ENCODE data around the gene MYO7A.

DNA sequence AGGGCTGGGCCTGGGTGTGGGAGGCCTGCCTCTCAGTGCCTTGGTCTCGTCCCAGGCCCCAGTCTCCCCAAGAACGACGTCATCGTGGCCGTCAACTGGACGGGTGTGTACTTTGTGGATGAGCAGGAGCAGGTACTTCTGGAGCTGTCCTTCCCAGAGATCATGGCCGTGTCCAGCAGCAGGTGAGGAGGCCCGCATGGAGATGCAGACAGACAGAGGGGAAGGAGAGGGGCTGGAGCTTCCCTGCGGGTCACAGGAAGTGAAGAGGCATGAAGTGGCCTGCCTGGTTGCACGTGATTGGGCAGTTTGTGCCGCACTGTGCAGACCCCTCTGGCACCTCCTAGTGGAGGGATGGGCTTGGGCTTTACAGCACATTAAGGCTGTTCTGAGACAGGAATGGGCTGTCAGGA lies 70.4 kb downstream of the MYO7A start:
- TF ChIP-seq EZH2 (IDR thresholded peaks at IDR 0.05; ENCODE audit: borderline replicate concordance, low read depth, low read length, severe bottlenecking) (no peak), POLR2A (IDR thresholded peaks at IDR 0.05; ENCODE audit: low read depth, low read length) (no peak), POLR2AphosphoS5 (IDR thresholded peaks at IDR 0.05; ENCODE audit: insufficient read depth, low read depth, low read length) (no peak), GATA2 (IDR thresholded peaks at IDR 0.05; ENCODE audit: insufficient read depth, insufficient read length, low read depth, low read length) (no peak), JUN (IDR thresholded peaks at IDR 0.05; ENCODE audit: borderline replicate concordance, insufficient read depth, insufficient read length, low read depth) (no peak), MYC (IDR thresholded peaks at IDR 0.05; ENCODE audit: low read depth, low read length) (no peak)
- TF ChIP-seq, protein P1, sequence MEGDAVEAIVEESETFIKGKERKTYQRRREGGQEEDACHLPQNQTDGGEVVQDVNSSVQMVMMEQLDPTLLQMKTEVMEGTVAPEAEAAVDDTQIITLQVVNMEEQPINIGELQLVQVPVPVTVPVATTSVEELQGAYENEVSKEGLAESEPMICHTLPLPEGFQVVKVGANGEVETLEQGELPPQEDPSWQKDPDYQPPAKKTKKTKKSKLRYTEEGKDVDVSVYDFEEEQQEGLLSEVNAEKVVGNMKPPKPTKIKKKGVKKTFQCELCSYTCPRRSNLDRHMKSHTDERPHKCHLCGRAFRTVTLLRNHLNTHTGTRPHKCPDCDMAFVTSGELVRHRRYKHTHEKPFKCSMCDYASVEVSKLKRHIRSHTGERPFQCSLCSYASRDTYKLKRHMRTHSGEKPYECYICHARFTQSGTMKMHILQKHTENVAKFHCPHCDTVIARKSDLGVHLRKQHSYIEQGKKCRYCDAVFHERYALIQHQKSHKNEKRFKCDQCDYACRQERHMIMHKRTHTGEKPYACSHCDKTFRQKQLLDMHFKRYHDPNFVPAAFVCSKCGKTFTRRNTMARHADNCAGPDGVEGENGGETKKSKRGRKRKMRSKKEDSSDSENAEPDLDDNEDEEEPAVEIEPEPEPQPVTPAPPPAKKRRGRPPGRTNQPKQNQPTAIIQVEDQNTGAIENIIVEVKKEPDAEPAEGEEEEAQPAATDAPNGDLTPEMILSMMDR (IDR thresholded peaks at IDR 0.05; ENCODE audit: extremely low read depth in 1 of 2, insufficient read depth in 1 of 2, low read depth in 1 of 2, low read length in 2 of 2): peak; percentile 43 to 47
- TF ChIP-seq, protein P2, sequence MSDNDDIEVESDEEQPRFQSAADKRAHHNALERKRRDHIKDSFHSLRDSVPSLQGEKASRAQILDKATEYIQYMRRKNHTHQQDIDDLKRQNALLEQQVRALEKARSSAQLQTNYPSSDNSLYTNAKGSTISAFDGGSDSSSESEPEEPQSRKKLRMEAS (IDR thresholded peaks at IDR 0.05; ENCODE audit: insufficient read depth, insufficient read length): no peak

All from endothelial cell of umbilical vein (primary cell).